SK-N-SH (cell line): Measurements from ENCODE around the gene AMPH.

Source experiments
- CTCF ChIP-seq: fragments of 200-600 bp; sonication (generic); IDR thresholded peaks from 2 replicates; pipeline ENCODE4 v1.6.1; 2017; ENCODE audit warnings: antibody characterized with exemption, mild to moderate bottlenecking, moderate library complexity
- ELF1 ChIP-seq: IDR thresholded peaks from 2 replicates; pipeline ENCODE4 v1.4.0; 2012
- EP300 ChIP-seq, 2 experiments: IDR thresholded peaks; 2 replicates each; pipeline versions ENCODE4 v1.4.0 to v1.6.1; 2012; ENCODE audit warnings: borderline replicate concordance in 1 of 2, low read depth in 1 of 2, low read length in 1 of 2
- FOSL2 ChIP-seq: IDR thresholded peaks from 2 replicates; pipeline ENCODE4 v1.4.0; 2012; ENCODE audit warnings: low read depth, mild to moderate bottlenecking, moderate library complexity, borderline replicate concordance
- FOXJ3 ChIP-seq: sonication (generic); formaldehyde crosslinking; IDR thresholded peaks from 2 replicates; pipeline ENCODE4 v1.5.1; 2020; ENCODE audit warnings: mild to moderate bottlenecking, missing genetic modification reagents
- MXI1 ChIP-seq: IDR thresholded peaks from 2 replicates; pipeline ENCODE4 v1.6.1; 2012; ENCODE audit warnings: mild to moderate bottlenecking, low read depth, low read length, improper control_type of control experiment
- POLR2AphosphoS5 ChIP-seq: IDR thresholded peaks from 2 replicates; pipeline ENCODE4 v1.6.1; 2012; ENCODE audit warnings: low read depth, low read length
- RCOR1 ChIP-seq: fragments of 150-350 bp; IDR thresholded peaks from 2 replicates; pipeline ENCODE4 v1.6.1; 2017; ENCODE audit warnings: antibody characterized with exemption, low read length
- REST ChIP-seq: IDR thresholded peaks from 2 replicates; pipeline ENCODE4 v1.6.1; 2012; ENCODE audit warnings: mild to moderate bottlenecking, low read depth, low read length, moderate library complexity
- USF1 ChIP-seq: IDR thresholded peaks from 2 replicates; pipeline ENCODE4 v1.4.0; 2012; ENCODE audit warnings: low read depth, borderline replicate concordance
- USF2 ChIP-seq: fragments of 150-350 bp; IDR thresholded peaks from 2 replicates; pipeline ENCODE4 v1.6.1; 2017; ENCODE audit warnings: antibody characterized with exemption, low read length, low read depth, borderline replicate concordance
- YY1 ChIP-seq: IDR thresholded peaks from 2 replicates; pipeline ENCODE4 v1.4.0; 2012; ENCODE audit warnings: low read depth, mild to moderate bottlenecking
- ZBTB33 ChIP-seq: IDR thresholded peaks from 2 replicates; pipeline ENCODE4 v1.4.0; 2012; ENCODE audit warnings: low read depth, borderline replicate concordance

- no peak for TF ChIP-seq REST
- no peak for TF ChIP-seq CTCF
- no peak for TF ChIP-seq RCOR1
- TF ChIP-seq FOSL2: no peak
- TF ChIP-seq ZBTB33: no peak
- no peak for TF ChIP-seq POLR2AphosphoS5
- no peak for TF ChIP-seq ELF1
- no peak for TF ChIP-seq USF2
- no peak for TF ChIP-seq YY1
- no peak for TF ChIP-seq USF1
- no peak for TF ChIP-seq FOXJ3 (CRISPR knock-in tag)
- TF ChIP-seq EP300 (IDR thresholded peaks at IDR 0.05; ENCODE audit: borderline replicate concordance in 1 of 2, low read depth in 1 of 2, low read length in 1 of 2): no peak
- no peak for TF ChIP-seq MXI1
Observed at GRCh38 chr7:38507384-38507783, 123.8 kb downstream of the AMPH start.
